Dendritic cell treated with granulocyte-macrophage colony-stimulating factor and Interleukin-4, amounts not matched to agents 40 ng/mL and 50 ng/mL, for 4 days (primary cell): ENCODE results near the gene RANBP1.

Experiments
- H3K27ac Mint-ChIP-seq: one replicate; pipeline ENCODE4 v1.8.0; 2022; ENCODE audit warnings: mild to moderate bottlenecking, mixed read lengths
- H3K27me3 Mint-ChIP-seq: one replicate; pipeline ENCODE4 v1.8.0; 2022; ENCODE audit warnings: mild to moderate bottlenecking, mixed read lengths
- H3K36me3 Mint-ChIP-seq: one replicate; pipeline ENCODE4 v1.8.0; 2022; ENCODE audit warnings: low read depth, mixed read lengths
- H3K4me1 Mint-ChIP-seq: one replicate; pipeline ENCODE4 v1.8.0; 2022; ENCODE audit warnings: low read depth, mixed read lengths
- H3K4me3 Mint-ChIP-seq: one replicate; pipeline ENCODE4 v1.8.0; 2022; ENCODE audit warnings: mild to moderate bottlenecking, moderate library complexity, mixed read lengths
- H3K9me3 Mint-ChIP-seq: one replicate; pipeline ENCODE4 v1.8.0; 2022; ENCODE audit warnings: mixed read lengths
- intact Hi-C: fragments of 100-400 bp; cut with micrococcal nuclease; formaldehyde crosslinking; loops from one replicate; pipeline ENCODE4 v1.15.0; 2022

The RANBP1 gene

DNA sequence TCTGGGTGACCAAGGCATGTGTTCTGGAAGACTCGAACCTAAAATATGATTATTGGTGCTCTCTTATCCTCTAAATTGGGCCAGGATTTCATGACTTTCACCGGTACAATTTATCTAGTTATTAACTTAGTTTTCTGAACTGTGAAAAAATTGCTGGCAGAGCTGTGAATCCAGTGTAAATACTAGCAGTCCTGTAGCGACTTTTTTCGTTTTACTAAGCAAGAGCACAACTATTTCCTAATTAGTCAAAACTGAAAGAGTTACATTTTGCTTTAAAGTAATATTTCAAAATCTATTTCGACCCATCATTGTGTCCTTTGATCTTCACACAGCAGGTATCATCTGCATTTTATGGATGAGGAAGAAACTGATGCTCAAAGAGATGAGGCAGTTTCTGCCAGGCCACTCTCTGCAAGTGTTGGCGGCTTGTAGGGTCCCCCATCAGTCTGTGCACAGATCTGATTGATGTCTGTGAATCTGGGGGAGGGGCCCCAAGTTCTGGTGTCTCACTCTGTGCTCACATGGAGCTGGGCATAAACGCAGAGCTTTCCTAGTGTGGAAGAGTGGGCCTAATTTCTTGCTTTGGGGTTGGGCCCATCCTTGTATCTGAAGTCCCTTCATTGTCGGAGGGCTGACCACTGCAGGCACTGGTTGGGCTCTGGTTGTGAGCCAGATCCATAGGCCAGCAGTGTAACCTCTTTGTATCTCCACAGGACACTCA is 2.6 kb downstream of the RANBP1 start:
- Mint-ChIP-seq H3K4me1 (peaks cover 38% of the 10 kb centered on the region), H3K36me3 (peaks cover 84% of the 10 kb centered on the region), H3K27ac (peak overlapping the region; percentile 96), H3K27me3 (no peaks in the 10 kb centered on the region), H3K9me3 (no peaks in the 10 kb centered on the region), H3K4me3 (peak overlapping the region; percentile 88)
- intact Hi-C loops: no loop called here

DNA sequence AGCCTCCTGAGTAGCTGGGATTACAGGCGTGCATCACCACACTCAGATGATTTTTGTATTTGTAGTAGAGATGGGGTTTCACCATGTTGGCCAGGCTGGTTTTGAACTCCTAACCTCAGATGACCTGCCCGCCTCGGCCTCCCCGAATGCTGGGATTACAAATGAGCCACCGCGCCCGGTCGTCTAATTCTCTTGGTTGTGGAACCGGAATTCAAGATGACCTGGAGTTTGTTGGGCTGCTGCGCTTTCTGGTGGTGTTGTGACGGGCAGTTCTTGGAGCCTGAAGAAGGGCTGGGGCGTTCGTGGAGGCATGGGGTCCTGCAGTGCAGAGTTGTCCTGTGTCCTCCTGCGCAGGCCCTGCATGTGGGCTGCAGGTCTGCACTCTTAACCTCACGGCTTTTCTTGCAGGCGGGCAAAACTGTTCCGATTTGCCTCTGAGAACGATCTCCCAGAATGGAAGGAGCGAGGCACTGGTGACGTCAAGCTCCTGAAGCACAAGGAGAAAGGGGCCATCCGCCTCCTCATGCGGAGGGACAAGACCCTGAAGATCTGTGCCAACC is 6.0 kb downstream of the RANBP1 start:
- intact Hi-C loops: no loop called here
- peaks cover 85% of the 10 kb centered on the region for H3K36me3 Mint-ChIP-seq
- no peaks in the 10 kb centered on the region for H3K9me3 Mint-ChIP-seq
- H3K4me1 Mint-ChIP-seq: peaks cover 11% of the 10 kb centered on the region
- H3K27me3 Mint-ChIP-seq: no peaks in the 10 kb centered on the region
- no peak overlapping the region for H3K4me3 Mint-ChIP-seq
- H3K27ac Mint-ChIP-seq: no peak overlapping the region

GRCh38 chr22:20123366-20124082 is 7.6 kb downstream of the RANBP1 start:
- H3K9me3 Mint-ChIP-seq: no peaks in the 10 kb centered on the region
- peaks cover 98% of the 10 kb centered on the region for H3K36me3 Mint-ChIP-seq
- no peak overlapping the region for H3K27ac Mint-ChIP-seq
- no peak overlapping the region for H3K4me3 Mint-ChIP-seq
- H3K4me1 Mint-ChIP-seq: peaks cover 11% of the 10 kb centered on the region
- no peaks in the 10 kb centered on the region for H3K27me3 Mint-ChIP-seq
- intact Hi-C loops: no loop called here

GRCh38 chr22:20124083-20124787 is 8.3 kb downstream of the RANBP1 start:
- H3K4me3 Mint-ChIP-seq: no peak overlapping the region
- peaks cover 91% of the 10 kb centered on the region for H3K36me3 Mint-ChIP-seq
- H3K4me1 Mint-ChIP-seq: peaks cover 4% of the 10 kb centered on the region
- H3K27ac Mint-ChIP-seq: no peak overlapping the region
- no peaks in the 10 kb centered on the region for H3K27me3 Mint-ChIP-seq
- H3K9me3 Mint-ChIP-seq: no peaks in the 10 kb centered on the region
- intact Hi-C loops: no loop called here

GRCh38 chr22:20125201-20126174 is 9.6 kb downstream of the RANBP1 start:
- no peaks in the 10 kb centered on the region for H3K27me3 Mint-ChIP-seq
- no peak overlapping the region for H3K4me3 Mint-ChIP-seq
- peaks cover 11% of the 10 kb centered on the region for H3K4me1 Mint-ChIP-seq
- H3K9me3 Mint-ChIP-seq: no peaks in the 10 kb centered on the region
- intact Hi-C loops: no loop called here
- peaks cover 79% of the 10 kb centered on the region for H3K36me3 Mint-ChIP-seq
- no peak overlapping the region for H3K27ac Mint-ChIP-seq

DNA sequence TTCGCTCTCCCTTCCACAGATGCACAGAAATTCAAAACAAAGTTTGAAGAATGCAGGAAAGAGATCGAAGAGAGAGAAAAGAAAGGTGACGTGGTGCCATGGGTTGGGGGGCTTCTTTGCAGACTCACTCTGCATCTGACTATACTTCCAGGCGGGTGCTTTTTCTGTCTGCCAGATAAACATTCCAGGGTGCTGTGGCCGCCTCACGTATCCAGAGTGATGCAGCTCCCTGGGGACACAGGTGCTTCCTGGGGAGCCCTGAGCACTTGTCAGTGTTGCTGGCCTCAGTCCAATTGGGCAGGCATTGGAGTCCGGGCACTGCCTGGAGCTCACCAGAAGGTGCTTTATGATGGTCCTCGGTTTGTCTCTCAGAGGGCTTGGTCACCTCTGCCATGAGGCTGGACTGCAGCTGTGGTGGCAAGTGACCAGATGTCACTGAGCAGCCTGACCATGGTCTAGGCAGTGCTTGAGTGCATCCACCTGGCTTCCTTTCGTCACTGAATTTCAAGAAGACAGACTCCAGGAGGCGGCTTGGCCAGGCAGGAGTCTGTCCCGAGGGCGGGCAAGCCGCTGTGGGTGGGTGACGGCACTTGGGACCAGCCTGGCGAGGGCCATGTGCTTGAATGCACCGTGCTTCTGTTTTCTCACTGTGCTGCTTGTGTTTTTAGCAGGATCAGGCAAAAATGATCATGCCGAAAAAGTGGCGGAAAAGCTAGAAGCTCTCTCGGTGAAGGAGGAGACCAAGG is 10.6 kb downstream of the RANBP1 start:
- no peak overlapping the region for H3K4me3 Mint-ChIP-seq
- intact Hi-C loops: no loop called here
- H3K27me3 Mint-ChIP-seq: no peaks in the 10 kb centered on the region
- no peak overlapping the region for H3K27ac Mint-ChIP-seq
- no peaks in the 10 kb centered on the region for H3K9me3 Mint-ChIP-seq
- H3K36me3 Mint-ChIP-seq: peaks cover 69% of the 10 kb centered on the region
- H3K4me1 Mint-ChIP-seq: peaks cover 15% of the 10 kb centered on the region

DNA sequence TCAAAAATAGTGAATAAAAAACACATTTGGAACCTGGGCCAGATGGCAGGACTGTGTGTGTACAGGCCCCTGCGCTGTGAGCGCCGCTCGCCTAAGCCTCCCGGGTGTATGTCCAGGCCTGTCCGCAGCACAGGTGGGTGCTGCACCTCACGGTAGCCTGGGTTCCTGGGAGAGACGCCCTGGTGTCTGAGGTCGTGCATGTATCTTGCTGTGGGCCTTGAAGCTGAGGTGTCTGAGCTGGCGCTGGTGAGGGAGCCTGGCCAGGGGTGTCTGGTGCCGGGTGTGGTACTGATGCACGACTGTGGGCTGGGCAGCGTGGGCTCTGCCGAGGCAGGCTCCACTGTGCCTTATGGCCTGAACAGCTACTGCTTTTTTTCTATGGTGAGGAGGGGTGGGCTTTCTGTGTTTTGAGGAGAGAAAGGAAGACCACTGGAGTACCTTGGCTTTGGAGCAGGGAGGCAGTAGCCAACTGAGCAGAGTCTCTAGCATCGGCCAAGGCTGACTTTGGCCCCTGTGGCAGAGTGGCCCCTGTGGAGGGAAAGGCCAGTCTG is 11.5 kb downstream of the RANBP1 start:
- Mint-ChIP-seq H3K9me3 (no peaks in the 10 kb centered on the region), H3K27me3 (no peaks in the 10 kb centered on the region), H3K36me3 (peaks cover 60% of the 10 kb centered on the region), H3K27ac (no peak overlapping the region), H3K4me3 (no peak overlapping the region), H3K4me1 (peaks cover 17% of the 10 kb centered on the region)
- intact Hi-C loops: no loop called here

- no peaks in the 10 kb centered on the region for H3K9me3 Mint-ChIP-seq
- peaks cover 23% of the 10 kb centered on the region for H3K4me1 Mint-ChIP-seq
- no peak overlapping the region for H3K4me3 Mint-ChIP-seq
- no peak overlapping the region for H3K27ac Mint-ChIP-seq
- H3K36me3 Mint-ChIP-seq: peaks cover 53% of the 10 kb centered on the region
- H3K27me3 Mint-ChIP-seq: no peaks in the 10 kb centered on the region
- intact Hi-C loops: no loop called here
These were observed 12.1 kb downstream of the RANBP1 start for GRCh38 chr22:20127869-20128618.

DNA sequence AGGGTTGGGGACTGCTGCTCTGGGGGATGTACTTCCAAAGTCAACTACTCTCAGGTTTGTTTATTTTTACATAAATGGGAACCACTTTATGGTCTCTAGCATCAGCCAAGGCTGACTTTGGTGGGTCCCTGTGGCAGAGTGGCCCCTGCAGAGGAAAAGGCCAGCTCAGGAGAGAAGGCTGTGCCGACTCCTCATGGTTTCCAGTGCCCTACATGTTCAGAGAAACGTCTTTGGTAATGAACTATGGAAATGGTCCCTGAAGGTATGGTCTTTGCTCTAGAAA is 12.7 kb downstream of the RANBP1 start:
- H3K4me1 Mint-ChIP-seq: peaks cover 28% of the 10 kb centered on the region
- intact Hi-C loops: no loop called here
- H3K27me3 Mint-ChIP-seq: no peaks in the 10 kb centered on the region
- H3K36me3 Mint-ChIP-seq: peaks cover 48% of the 10 kb centered on the region
- H3K4me3 Mint-ChIP-seq: no peak overlapping the region
- no peaks in the 10 kb centered on the region for H3K9me3 Mint-ChIP-seq
- H3K27ac Mint-ChIP-seq: no peak overlapping the region

DNA sequence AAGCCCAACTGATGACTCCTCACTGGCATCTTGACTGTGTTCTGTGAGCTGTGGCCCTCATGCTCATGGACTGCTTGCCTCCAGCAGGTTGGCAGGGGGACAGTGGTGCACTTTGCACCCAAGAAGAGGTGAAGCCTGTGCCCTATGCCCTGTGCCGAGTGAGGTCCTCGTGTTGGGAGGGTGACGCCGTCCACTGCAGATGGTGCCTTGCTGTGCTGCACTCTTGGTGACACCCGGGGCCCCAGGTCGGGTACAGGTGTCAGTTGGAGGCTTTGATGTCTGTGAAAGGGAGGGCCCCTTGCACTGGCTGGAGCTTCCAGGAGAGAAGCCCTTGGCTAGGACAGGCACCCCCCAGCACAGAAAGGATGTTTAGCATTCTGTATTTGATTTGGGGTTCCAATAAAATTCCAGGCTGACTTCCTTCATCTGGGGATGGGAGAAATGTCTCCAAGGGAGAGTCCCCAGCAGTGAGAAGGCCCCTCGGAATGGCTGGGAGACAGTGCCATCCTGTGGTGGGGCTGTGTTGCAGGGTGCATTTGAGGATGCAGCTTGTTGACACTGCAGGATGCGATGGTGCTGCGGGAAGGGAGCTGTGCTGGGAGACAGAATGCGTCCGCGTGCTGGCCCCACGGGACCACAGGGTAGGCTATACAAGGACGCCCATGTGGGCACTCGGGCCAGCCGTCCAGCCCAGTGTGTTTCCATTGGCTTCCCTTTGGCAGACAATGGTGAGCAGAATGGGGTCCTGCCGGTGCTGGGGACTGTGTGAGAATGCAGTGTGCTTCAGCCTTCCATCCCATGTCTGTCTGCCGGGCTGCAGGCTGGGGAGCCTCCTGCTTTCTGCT is 13.2 kb downstream of the RANBP1 start:
- intact Hi-C loops: no loop called here
- H3K36me3 Mint-ChIP-seq: peaks cover 42% of the 10 kb centered on the region
- peaks cover 34% of the 10 kb centered on the region for H3K4me1 Mint-ChIP-seq
- no peaks in the 10 kb centered on the region for H3K9me3 Mint-ChIP-seq
- no peak overlapping the region for H3K4me3 Mint-ChIP-seq
- H3K27me3 Mint-ChIP-seq: no peaks in the 10 kb centered on the region
- no peak overlapping the region for H3K27ac Mint-ChIP-seq

GRCh38 chr22:20129747-20130014 is 13.8 kb downstream of the RANBP1 start:
- H3K9me3 Mint-ChIP-seq: no peaks in the 10 kb centered on the region
- H3K36me3 Mint-ChIP-seq: peaks cover 37% of the 10 kb centered on the region
- H3K27me3 Mint-ChIP-seq: no peaks in the 10 kb centered on the region
- intact Hi-C loops: no loop called here
- no peak overlapping the region for H3K27ac Mint-ChIP-seq
- peaks cover 39% of the 10 kb centered on the region for H3K4me1 Mint-ChIP-seq
- no peak overlapping the region for H3K4me3 Mint-ChIP-seq

DNA sequence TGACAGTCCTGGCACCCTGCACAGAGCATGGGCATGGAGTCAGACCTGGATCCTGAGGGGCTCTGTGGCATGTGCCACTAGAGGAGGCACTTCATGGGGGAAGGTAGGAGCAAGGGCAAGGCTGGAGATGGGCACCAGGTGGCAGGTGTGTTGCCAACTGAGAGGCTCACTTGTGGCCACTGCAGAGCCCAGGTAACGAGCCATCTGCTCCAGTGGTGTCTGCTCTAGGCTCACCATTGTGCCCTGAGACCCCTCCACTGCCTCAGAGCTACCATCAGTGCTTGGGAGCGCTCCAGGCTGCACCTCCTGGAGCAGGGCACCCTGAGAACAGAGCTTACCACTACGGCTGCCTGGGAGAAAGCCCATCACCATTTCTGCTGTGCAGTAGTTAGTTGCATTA is 14.4 kb downstream of the RANBP1 start:
- Mint-ChIP-seq H3K36me3 (peaks cover 31% of the 10 kb centered on the region), H3K4me3 (no peak overlapping the region), H3K9me3 (no peaks in the 10 kb centered on the region), H3K27me3 (no peaks in the 10 kb centered on the region), H3K4me1 (peaks cover 40% of the 10 kb centered on the region), H3K27ac (no peak overlapping the region)
- intact Hi-C loops: no loop called here
